ENCODE data around the gene SRSF9.

Gene SRSF9

DNA sequence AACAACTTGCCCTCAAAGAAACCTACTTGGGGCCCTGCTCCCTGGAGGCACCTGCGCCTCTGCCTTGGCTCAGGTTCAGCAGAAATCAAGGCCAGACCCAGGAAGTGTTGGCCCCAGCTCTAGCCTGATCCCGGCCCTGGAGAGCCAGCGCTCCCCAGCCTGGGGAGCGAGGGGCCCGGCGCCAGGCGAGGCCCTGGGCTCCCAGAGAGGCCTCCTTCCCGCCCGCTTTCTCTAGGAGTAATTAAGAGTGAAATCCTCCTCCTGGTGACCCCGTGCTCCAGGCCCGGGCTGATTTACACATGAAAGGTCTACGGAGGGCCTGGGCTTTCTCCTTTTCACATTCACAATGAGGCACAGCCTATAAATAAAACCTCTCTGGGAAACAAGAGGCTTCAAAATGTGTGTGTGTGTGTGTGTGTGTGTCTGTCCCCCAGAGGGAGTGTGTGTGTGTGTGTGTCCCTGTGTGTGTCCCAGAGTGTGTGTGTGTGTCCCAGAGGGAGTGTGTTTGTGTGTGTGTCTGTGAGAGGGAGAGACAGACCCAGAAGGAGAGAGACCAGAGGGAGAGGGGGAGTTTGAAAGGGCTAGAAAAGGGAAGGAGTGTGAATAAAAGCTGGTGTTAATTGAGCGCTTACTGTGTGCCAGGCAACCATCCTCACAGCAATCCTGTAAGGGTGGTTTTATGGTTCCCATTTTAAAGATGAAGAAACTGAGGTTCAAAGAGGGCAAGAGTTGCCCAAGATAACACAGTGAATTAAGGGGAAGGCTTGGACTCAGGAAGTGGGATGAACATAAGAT is 55.5 kb downstream of the SRSF9 start:
- no peak for DNase-seq (ENCODE audit: low spot score)
- TF ChIP-seq, protein P1, sequence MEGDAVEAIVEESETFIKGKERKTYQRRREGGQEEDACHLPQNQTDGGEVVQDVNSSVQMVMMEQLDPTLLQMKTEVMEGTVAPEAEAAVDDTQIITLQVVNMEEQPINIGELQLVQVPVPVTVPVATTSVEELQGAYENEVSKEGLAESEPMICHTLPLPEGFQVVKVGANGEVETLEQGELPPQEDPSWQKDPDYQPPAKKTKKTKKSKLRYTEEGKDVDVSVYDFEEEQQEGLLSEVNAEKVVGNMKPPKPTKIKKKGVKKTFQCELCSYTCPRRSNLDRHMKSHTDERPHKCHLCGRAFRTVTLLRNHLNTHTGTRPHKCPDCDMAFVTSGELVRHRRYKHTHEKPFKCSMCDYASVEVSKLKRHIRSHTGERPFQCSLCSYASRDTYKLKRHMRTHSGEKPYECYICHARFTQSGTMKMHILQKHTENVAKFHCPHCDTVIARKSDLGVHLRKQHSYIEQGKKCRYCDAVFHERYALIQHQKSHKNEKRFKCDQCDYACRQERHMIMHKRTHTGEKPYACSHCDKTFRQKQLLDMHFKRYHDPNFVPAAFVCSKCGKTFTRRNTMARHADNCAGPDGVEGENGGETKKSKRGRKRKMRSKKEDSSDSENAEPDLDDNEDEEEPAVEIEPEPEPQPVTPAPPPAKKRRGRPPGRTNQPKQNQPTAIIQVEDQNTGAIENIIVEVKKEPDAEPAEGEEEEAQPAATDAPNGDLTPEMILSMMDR (IDR thresholded peaks at IDR 0.05; ENCODE audit: extremely low read depth, missing control alignments) = no peak

DNA sequence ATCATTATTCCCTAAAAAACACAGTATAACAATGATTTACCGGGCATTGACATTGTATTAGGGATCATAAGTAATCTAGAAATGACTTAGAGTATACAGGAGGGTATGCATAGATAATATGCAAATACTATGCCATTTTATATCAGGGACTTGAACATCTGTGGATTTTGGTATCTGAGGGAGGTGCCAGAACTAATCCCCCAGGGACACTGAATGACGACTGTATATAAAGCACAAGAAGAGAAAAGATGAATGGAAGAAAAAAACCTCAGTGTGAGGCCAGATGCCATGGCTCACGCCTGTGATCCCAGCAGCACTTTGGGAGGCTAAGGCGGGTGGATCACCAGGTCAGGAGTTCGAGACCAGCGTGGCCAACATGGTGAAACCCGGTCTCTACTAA is 57.1 kb downstream of the SRSF9 start:
- no peak for DNase-seq (ENCODE audit: low spot score)
- TF ChIP-seq, protein P1 (IDR thresholded peaks at IDR 0.05; ENCODE audit: extremely low read depth, missing control alignments) = no peak
